ENCODE measurements around the gene P4HA3. TPM values are rescaled to one million over a fixed set of nuclear protein-coding genes. Genes with fewer than 3 reads are reported as not detected.

Gene P4HA3
- total and polyA plus RNA-seq, 4 donors = 0.07 to 0.59 (median 0.33) TPM

GRCh38 chr11:74284466-74284865, 27.0 kb downstream of the P4HA3 start:
- no peak overlapping the region for H3K4me3 ChIP-seq (ENCODE audit: low read depth in 1 of 3, low read length in 3 of 3)
- no peak for DNase-seq (ENCODE audit: low spot score)
- H3K27me3 ChIP-seq (ENCODE audit: control insufficient read depth in 4 of 4, insufficient read depth in 4 of 4, low read length in 3 of 4) = no peaks in the 10 kb centered on the region
- H3K9me3 ChIP-seq (ENCODE audit: control insufficient read depth in 4 of 4, low read length in 3 of 4) = no peaks in the 10 kb centered on the region
- WGBS = 81% methylated on average over 2 of the region's 2 CpGs
- H3K27ac ChIP-seq (ENCODE audit: low read depth in 1 of 2, low read length in 2 of 2) = no peak overlapping the region
- H3K36me3 ChIP-seq (ENCODE audit: control insufficient read depth in 4 of 4, insufficient read depth in 3 of 4, low read depth in 1 of 4, low read length in 3 of 4) = no peaks in the 10 kb centered on the region
- no peaks in the 10 kb centered on the region for H3K4me1 ChIP-seq (ENCODE audit: control insufficient read depth in 4 of 4, insufficient read depth in 4 of 4, low read length in 3 of 4)
- TF ChIP-seq, protein P1, sequence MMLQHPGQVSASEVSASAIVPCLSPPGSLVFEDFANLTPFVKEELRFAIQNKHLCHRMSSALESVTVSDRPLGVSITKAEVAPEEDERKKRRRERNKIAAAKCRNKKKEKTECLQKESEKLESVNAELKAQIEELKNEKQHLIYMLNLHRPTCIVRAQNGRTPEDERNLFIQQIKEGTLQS (IDR thresholded peaks at IDR 0.05) = no peak
- TF ChIP-seq JUND (IDR thresholded peaks at IDR 0.05) = no peak
- TF ChIP-seq MAX (IDR thresholded peaks at IDR 0.05) = no peak
- TF ChIP-seq GABPA (IDR thresholded peaks at IDR 0.05 in 1 of 2, conservative IDR thresholded peaks at IDR 0.05 in 1 of 2) = no peak
- TF ChIP-seq ZBTB33 (IDR thresholded peaks at IDR 0.05) = no peak
- no peak for TF ChIP-seq HNF4A (conservative IDR thresholded peaks at IDR 0.05)
- no peak for TF ChIP-seq FOXA1 (IDR thresholded peaks at IDR 0.05)
- TF ChIP-seq YY1 (IDR thresholded peaks at IDR 0.05) = no peak
- TF ChIP-seq RXRA (IDR thresholded peaks at IDR 0.05) = no peak
- no peak for TF ChIP-seq RAD21 (IDR thresholded peaks at IDR 0.05)
- no peak for TF ChIP-seq NR2F2 (IDR thresholded peaks at IDR 0.05)
- TF ChIP-seq FOXA2 (IDR thresholded peaks at IDR 0.05) = no peak
- TF ChIP-seq, protein P2, sequence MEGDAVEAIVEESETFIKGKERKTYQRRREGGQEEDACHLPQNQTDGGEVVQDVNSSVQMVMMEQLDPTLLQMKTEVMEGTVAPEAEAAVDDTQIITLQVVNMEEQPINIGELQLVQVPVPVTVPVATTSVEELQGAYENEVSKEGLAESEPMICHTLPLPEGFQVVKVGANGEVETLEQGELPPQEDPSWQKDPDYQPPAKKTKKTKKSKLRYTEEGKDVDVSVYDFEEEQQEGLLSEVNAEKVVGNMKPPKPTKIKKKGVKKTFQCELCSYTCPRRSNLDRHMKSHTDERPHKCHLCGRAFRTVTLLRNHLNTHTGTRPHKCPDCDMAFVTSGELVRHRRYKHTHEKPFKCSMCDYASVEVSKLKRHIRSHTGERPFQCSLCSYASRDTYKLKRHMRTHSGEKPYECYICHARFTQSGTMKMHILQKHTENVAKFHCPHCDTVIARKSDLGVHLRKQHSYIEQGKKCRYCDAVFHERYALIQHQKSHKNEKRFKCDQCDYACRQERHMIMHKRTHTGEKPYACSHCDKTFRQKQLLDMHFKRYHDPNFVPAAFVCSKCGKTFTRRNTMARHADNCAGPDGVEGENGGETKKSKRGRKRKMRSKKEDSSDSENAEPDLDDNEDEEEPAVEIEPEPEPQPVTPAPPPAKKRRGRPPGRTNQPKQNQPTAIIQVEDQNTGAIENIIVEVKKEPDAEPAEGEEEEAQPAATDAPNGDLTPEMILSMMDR (IDR thresholded peaks at IDR 0.05; ENCODE audit: low read depth, low read length, missing input control) = no peak
- TF ChIP-seq SP1 (IDR thresholded peaks at IDR 0.05) = no peak
- no peak for TF ChIP-seq TAF1 (conservative IDR thresholded peaks at IDR 0.05)
- no peak for TF ChIP-seq REST (IDR thresholded peaks at IDR 0.05)
- no peak overlapping the region for H3K9ac ChIP-seq (ENCODE audit: low read depth in 1 of 2, low read length in 2 of 2)
